UCSD-AML1 (cell line): ENCODE measurements around the gene ZBTB21.
"Not testable (repeated sequence)": the region's sequence is repeated elsewhere in the genome, so short reads cannot be mapped to it uniquely, and the experiment has no call there.

ENCODE experiments used
- DNase-seq: peaks from one replicate; lab custom pipeline; 2025; ENCODE audit not compliant: unreplicated experiment; lab: John Stamatoyannopoulos, UW

The ZBTB21 gene

DNA sequence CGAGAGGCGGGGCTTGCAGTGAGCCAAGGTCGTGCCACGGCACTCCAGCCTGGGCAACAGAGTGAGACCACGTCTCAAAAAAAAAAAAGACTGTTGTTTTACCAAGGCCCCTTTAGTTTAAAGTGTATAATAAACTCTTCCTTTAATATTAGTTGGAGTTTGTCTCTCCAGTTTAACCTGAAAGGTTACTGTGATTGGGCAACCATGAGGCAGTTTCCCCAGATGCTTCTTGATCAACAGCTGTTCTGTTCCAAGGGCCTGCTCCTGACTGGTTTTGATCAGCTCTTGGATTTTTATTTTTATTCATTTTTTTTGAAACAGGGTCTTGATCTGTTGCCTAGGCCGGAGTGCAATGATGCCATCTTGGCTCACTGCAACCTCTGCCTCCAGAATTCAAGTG is 38.3 kb downstream of the ZBTB21 start:
- no peak for DNase-seq

DNA sequence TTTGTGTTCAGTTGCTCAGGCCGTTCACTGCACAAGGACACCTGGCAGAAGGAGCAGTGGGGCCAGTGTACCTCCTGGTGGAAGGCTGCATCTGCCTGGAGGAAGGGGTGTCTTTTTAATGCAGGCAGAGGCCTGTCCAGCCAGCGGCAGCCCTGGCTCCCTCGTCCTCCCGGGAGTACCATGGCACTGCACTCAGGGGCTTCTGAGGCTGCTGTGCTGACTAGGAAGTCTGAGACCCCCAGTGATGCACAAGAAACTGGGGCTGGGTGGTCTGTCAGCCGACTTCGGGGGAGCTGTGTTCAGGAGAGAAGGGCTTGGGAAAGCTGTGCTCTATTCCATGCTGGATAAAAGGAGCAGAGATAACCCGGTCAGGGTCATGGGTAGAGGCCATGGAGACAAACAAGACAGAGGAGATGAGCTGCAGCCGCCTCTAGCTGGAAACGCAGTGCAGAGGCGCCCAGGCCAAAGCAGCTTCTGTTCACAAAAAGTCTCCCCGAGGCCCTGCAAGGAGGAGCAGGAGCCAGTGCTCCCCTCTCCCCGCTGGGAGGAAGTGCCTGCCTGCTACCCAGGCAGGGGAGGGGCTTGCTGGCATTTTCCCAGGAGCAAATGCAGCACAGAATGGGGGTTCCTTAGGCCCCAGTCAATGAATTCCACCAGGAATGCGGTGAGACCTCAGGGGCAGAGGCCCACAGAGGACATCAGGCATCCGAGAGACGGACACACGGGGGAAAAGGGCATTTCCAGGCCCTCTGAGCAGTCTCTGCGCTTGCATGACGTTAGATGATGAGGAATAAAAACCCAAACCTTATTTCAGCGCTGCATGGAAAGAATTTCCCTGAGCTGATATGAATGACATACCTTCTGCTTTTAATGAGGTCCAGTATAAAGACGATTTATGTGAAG is 39.2 kb downstream of the ZBTB21 start:
- DNase-seq, result no peak

DNA sequence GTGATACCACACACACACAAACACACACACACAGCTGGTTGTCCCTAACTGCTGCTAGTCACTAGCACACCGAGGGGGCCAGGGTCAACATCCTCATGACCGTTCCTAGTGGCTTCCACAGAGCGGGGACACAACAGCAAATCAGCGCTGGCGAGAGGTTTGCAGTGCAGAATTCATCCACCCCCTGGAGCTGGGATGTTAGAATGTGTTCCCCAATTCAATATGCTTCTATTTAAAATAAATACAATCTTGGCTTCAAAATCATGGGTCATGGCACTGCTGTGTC is 40.1 kb downstream of the ZBTB21 start:
- DNase-seq, result no peak

DNA sequence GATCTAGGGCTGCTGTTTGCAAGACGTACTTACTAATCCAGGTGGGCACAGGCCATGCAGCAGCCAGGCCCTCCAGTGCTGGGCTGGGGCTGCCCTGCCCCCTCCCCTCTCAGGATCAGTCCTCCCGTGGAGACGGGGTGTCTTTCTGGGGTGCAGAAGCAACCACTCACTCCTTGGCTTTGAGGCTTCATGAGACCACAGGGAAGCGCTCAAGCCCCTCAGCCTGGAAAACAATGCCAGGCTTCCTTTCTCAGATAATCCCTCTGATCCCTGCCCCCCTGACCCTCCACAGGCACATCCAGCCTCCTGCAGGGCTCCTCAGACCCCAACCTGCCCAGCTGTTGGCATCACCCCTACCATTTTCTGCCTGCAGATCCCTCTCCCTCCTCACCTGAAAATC is 42.5 kb downstream of the ZBTB21 start:
- no peak for DNase-seq

DNA sequence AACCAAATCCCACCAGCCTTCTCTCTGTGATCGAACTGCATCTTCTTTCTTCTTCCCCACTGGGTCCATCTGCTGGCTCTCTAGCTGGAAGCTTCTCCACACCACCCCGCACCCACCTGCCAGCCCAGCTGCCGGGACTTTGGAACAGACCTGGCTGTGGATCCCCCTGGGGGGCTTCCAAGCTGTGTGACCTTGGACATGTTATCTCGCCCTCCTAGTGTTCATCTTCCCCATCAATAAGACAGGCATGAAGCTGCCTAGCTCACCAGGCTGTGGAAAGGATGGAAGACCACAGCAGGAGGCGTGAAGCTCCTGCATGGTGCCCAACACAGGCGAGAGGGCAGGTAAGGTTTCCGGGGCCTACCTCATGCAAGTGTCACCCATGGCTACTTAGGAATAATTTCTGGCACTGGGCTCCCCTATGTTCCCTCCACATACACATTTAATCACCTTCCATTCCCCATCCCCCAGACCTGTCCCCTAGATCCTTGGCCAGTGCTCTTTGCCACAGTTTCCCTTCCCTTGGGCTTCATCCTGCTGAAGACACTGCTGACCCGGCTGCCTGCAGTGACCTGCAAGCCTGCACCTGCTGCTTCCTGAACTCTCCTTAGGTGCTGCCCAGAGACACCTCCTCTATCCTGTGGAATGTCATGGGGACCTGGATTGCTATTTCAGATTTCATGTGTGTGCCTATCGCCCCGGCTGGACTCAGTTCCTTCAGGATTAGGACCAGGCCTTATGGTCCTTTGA is 43.1 kb downstream of the ZBTB21 start:
- DNase-seq, result no peak

DNA sequence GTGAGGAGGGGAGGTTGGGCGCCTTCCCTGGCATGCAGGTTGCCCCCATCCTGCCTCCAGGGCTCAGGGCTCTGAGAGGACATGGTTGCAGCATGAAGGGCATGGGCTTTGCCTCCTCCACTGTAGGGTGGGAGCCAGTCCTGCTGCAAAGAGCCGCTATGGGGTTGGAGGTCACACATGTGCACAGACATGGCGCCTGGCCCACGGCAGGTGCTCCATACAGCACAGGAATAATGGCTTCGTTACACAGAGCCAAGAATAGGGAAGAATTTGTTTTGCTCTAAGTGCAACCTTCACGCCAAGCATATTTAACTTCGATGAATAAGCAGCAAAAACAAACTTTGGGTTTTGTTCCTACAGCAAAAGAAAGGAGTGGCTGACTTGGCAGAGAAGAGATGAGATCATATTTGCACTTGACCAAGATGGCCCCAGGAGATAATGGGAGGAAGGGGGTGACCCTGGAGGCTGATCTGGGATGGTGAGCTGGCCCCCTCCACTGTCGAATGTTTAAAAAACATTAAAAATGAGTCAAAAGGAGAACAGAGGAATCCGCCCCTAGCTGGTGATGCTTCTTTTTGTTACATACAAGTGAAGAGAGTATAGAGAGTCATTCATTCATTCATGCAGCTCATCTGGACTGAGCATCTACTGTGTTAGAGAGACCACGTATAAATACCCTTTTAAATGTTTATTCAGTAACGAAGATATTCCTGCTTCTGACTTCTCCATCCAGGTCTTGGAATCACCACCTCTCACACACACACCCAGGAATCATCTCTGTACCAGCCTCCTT is 43.9 kb downstream of the ZBTB21 start:
- no peak for DNase-seq

DNA sequence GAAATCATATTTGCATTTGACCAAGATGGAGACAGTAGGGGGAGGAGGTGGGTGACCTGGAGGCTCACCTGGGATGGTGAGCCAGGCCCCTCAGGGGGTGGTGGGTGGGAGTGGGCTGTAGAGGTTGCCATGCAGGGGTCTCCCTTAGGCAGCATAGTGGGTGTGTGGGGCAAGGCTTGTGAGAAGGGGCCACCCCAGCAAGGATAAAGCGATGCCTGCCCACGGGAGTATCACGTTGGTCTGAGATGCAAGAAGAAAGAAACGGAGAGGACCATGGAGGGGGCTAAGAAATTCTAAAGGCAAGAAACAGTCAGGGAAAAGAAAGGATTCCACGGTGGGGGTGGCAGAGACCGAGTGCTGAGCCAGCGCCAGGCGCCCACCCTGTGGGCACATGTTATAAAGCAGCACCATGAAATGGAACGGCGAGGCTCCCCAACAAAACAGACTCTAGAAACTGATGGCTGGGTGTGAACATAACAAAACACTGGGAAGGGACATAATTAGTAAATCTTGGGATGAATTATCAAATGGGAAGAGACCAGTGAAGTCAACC is 44.6 kb downstream of the ZBTB21 start:
- DNase-seq, result no peak

DNA sequence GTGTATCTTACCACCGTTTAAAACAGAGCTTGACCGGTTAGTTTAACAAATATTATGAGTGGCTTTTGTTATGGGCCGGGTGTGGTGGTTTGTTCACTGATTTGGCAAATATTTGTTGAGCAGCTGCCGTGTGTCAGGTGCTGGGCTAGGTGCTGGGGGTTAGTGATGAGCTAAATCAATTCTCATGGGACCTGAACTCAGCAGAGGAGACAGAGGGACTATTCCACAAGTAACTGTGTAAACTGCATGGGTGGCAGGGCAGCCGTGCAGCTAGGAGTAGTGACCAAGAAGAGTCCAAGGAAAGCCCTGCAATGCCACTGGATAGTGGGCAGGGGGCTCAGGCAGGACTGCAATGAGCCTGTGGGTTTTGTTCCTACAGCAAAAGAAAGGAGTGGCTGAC is 45.1 kb downstream of the ZBTB21 start:
- no peak for DNase-seq

DNA sequence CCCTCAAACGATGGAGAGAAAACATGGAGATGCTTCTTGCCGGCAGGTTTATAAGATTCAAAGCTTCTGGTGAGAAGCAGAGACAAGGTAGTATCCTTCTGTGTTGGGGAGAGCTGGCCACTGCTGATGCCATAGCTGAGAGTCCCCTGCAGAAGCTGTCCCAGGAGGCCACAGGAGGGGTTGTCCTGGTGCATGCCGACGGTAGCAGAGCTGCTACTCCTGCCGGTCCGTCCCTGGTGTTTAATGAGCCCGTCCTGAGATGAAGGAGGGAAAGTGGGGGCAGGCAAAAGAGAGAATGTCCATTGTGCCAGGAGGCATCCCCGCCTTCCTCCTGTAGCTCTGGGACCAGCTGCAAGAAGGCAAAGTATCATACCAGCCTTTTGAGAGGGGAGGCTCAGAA is 46.0 kb downstream of the ZBTB21 start:
- no peak for DNase-seq

DNA sequence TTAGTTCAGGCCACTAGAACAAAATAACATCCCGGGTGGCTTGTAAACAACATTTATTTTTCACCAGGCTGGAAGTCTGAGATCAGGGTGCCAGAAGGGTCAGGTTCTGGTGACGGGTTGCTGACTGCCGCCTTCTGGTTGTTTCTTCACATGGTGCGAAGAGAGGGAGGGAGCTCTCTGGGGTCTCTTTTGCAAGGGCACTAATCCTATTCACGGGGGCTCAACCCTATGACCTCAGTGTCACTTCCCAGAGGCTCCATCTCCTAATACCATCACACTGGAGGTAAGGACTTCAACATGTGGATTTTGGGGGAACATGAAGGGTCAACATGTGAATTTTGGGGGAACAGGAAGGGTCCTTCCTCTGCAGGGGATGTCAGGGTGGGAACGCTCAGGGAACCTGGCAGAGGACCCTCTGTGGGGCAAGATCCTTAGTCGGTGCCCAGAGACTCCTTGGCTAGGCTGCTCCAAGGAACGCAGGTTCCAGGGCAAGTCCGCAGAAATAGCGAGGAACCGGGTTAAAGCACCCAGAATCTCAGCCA is 47.7 kb downstream of the ZBTB21 start:
- no peak for DNase-seq

DNA sequence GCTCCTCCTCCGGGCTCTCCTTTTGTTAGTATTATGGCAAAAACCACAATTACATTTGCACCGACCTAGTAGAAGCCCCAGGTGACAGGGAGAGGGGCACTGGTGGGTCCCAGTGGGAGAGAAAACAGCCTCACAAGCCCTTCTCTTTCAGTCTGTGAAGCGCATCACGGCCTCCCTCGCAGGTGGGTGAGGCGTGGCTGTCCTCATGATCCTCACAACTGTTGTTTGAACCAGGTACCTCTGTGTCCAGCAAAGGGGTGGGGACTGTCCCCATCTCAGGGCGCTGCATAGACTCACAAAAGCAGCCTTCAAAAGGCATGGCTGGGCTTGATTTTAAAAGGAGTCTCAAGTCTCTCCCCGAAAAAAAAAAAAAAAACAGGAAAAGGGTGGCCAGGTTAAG is 48.4 kb downstream of the ZBTB21 start:
- no peak for DNase-seq

DNA sequence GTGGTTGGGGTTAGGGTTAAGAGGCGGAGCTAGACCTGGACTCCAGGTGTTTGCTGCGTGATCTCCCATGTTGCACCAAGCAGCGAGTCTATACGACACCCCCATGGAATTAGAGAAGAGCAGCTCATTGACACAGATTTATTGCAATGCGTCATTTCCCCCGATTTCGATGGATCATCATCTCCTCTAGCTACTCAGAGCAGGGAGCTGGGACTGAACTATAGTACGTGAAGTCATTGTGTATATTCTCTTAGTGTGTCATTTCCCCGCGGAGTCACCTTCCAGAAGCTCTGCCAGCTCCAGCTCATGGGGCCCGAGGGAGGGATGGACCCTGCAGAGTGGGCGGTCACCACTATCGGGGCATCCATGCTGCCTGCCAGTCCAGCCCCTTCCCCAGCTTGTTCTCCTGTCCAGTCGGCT is 48.9 kb downstream of the ZBTB21 start:
- DNase-seq, result no peak

DNA sequence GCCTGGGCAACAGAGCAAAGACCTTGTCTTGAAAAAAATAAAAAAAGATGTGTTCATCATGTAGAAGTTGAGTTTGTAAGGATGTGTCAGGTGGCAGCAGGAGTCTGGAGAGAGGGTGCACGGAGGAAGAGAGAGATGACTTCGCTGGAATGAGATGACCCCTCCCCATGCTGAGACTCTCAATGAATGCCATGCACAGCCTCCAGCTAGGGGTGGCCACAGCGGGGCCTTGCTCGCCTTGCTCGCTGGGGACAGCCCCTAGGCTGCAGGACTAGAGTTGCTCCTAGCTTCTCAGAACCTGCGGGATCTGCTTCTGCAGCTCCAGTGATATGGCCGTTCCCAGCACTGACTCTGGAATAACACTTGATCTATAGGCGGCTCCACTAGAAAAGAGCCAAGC is 49.8 kb downstream of the ZBTB21 start:
- DNase-seq, result no peak

DNA sequence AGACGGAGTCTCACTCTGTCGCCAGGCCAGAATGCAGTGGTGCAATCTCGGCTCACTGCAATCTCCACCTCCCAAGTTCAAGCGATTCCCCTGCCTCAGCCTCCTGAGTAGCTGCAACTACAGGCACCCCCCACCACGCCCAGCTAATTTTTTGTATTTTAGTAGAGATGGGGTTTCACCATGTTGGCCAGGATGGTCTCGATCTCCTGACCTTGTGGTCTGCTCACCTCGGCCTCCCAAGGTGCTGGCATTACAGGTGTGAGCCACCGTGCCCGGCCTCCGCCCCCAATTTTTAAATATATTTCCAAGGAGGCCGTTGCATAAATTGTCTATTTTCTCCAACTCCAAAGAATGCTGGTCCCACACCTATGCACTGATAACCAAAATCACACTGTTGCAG is 50.5 kb downstream of the ZBTB21 start:
- not testable (repeated sequence) for DNase-seq

DNA sequence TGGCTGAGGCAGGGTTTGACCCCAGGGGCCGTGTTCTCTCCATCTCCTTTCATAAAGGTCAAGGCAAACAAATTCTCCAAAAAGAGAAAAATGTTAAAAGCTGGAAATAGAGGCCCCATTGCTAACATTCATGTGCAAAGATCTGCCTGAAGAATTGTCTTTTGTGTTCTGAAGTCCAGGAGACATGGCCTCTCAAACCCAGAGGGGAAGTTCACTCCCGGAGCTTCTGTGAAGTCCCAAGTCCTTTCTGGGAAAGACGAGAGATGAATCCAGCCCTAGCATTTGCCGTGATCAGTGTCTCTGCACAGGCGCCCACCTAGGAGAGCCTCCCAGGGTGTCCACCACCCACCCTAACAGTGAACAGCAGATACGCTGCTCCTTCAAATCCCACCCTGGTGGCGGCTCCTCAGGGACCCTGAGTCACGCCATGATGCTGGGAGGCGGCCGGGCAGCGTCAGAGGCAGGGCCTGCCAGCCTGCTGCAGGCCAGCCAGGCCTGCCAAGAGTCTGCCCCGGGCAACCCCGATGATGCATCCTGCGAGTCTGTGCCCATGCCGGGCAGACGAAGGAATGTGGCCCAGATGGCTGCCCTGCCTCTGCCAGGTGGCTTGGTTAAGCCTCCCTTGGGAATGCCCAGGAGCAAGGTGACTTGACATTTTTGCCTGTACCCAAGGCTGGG is 51.1 kb downstream of the ZBTB21 start:
- DNase-seq, result no peak

DNA sequence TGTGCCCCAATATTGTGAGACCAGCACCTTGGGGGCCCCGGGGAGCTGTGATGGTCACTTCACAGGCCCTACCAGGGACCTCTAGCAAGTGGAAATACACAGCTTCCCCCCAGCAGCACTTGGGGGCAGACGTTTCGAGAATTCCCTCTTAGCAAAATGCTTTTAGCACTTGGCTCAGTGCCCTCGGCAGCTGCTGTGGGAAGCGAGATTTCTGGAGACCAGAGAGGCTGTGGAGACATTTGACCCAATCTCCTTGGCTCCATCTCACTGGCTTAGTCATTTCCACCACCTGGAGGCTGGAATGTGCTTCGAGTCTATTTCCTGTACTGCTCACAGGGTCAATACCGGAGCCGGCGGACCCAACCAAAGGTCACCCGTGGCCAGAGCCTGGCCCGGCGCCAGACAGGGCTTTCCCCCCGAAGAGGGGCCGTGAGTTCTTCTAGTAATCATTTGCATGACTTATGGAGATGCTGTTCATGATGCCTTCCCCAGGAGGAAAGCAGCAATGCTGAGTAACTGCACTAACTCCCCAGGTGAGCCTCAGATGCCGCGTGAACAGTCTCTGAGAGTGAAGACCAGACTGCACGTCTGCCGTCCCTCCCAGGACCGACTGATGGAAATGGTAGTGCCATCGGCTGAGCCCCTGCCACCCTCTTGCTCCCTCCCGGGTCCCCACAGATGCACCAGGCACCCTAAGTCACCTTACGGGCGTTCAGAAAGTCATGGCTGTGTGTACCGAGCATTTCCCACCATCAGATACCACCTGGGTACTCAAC is 52.0 kb downstream of the ZBTB21 start:
- DNase-seq, result no peak

DNA sequence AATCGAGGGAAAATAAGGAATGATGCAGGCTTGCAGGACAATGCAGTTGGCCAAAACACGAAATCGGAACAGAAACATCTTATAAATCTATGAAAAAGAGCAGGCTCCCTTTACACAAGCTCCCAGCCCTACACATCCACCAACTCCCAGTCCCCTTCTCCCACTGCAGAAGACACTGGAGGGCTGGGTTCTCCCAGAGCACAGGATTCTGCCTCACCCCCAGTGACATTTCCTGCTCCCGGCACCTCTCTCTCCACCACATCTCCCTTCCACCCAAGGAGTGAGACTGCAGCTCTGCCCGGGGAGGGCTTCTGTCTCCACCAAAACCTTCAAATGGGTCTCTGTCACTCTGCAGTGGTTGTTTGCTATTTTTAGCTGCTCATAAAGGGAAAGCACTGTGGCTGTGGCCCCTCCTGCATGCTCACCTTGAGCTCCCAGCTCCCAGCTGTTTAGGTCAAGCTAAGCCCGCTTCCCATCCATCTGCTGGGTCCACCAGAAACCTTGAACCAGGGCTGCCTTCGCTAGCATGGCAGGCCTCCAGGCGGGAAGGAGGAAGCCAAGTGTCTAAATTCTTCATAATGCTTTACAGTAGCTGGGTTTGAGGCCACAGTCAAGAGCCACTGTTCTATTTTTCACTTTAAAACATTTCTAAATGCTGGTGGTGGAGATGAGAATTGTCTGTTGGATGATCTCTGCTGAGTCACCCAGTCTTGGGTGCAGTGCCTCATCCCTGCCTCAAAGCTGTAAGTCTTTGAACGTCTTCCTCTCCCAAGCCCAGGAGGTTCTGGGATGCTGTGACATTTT is 53.0 kb downstream of the ZBTB21 start:
- no peak for DNase-seq

DNA sequence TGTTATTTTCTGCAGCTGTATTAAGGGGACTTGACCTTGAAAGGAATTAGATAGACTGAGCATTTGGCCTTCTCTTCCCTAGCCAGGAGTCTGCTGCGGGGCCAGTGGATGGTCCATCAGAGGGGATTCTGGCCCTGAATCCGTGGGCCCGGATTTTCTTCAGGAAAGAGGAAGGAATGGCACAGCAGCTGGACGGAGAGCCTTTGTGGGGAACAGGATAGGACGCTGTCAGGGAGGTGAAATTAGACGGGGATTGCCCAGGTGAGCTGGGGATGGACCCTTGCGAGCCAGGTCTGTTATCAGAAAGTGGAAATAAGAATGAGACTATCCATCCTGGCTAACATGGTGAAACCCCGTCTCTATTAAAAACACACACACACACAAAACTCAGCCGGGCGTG is 54.6 kb downstream of the ZBTB21 start:
- no peak for DNase-seq
